22Rv1 (cell line): ENCODE data around the gene GJB2.

ENCODE experiments used
- CTCF ChIP-seq: fragments of 450-650 bp; IDR thresholded peaks from 2 replicates; pipeline ENCODE4 v1.5.1; 2017; ENCODE audit warnings: mild to moderate bottlenecking
- ZFX ChIP-seq: fragments of 450-650 bp; IDR thresholded peaks from 2 replicates; pipeline ENCODE4 v1.6.1; 2017; ENCODE audit warnings: antibody characterized with exemption, borderline replicate concordance

DNA sequence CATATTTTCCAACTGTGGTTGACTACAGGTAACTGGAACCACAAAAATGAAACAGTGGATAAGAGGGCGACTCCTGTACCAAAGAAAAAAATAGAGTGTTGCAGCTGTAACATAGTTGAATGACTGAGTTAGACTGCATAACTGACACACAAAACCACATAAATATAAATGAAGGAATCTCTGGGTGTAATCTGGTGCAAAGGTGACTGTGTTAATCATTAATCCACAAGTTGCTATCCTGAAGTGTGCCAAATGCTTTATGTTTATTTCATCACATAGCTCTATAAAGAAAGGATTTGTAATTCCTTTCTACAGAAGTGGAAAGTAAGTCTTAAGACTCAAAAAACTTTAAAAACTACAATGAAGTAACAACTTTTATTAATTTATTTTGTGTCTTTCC lies 6.0 kb upstream of the GJB2 start:
- no peak for TF ChIP-seq CTCF
- TF ChIP-seq ZFX: no peak
